Measurements from ENCODE around the gene TTYH3. TPM values are rescaled to one million over a fixed set of nuclear protein-coding genes. Genes with fewer than 3 reads are reported as not detected.

The TTYH3 gene
- total RNA-seq, 1 donor from 2014 or later, result 324 TPM

- peaks cover 14% of the 10 kb centered on the region for H3K27me3 Mint-ChIP-seq (ENCODE audit: unreplicated experiment)
- H3K27ac Mint-ChIP-seq (ENCODE audit: unreplicated experiment), result no peak overlapping the region
- no peak overlapping the region for H3K4me3 Mint-ChIP-seq (ENCODE audit: unreplicated experiment)
- no peak for DNase-seq
- H3K36me3 Mint-ChIP-seq (ENCODE audit: unreplicated experiment), result peaks cover 6% of the 10 kb centered on the region
- no peak for TF ChIP-seq CTCF (IDR thresholded peaks at IDR 0.05; ENCODE audit: partially characterized antibody, unreplicated experiment)
- H3K4me1 Mint-ChIP-seq (ENCODE audit: low read depth, unreplicated experiment), result peaks cover 3% of the 10 kb centered on the region
- H3K9me3 Mint-ChIP-seq (ENCODE audit: unreplicated experiment), result peaks cover 9% of the 10 kb centered on the region
Observed at GRCh38 chr7:2661096-2661449, 29.3 kb downstream of the TTYH3 start.

- peaks cover 6% of the 10 kb centered on the region for H3K36me3 Mint-ChIP-seq (ENCODE audit: unreplicated experiment)
- TF ChIP-seq CTCF (IDR thresholded peaks at IDR 0.05; ENCODE audit: partially characterized antibody, unreplicated experiment), result no peak
- no peak overlapping the region for H3K27ac Mint-ChIP-seq (ENCODE audit: unreplicated experiment)
- H3K4me1 Mint-ChIP-seq (ENCODE audit: low read depth, unreplicated experiment), result peaks cover 3% of the 10 kb centered on the region
- DNase-seq, result peak; percentile 35
- H3K27me3 Mint-ChIP-seq (ENCODE audit: unreplicated experiment), result peaks cover 14% of the 10 kb centered on the region
- H3K4me3 Mint-ChIP-seq (ENCODE audit: unreplicated experiment), result no peak overlapping the region
- H3K9me3 Mint-ChIP-seq (ENCODE audit: unreplicated experiment), result peaks cover 9% of the 10 kb centered on the region
Observed at GRCh38 chr7:2661602-2662272, 30.0 kb downstream of the TTYH3 start.

- Mint-ChIP-seq H3K9me3 (ENCODE audit: unreplicated experiment) (peaks cover 5% of the 10 kb centered on the region), H3K27ac (ENCODE audit: unreplicated experiment) (no peak overlapping the region), H3K27me3 (ENCODE audit: unreplicated experiment) (peaks cover 10% of the 10 kb centered on the region), H3K4me3 (ENCODE audit: unreplicated experiment) (no peak overlapping the region), H3K4me1 (ENCODE audit: low read depth, unreplicated experiment) (no peaks in the 10 kb centered on the region), H3K36me3 (ENCODE audit: unreplicated experiment) (no peaks in the 10 kb centered on the region)
- TF ChIP-seq CTCF (IDR thresholded peaks at IDR 0.05; ENCODE audit: partially characterized antibody, unreplicated experiment), result no peak
- DNase-seq, result peak; percentile 15
Observed at GRCh38 chr7:2662273-2663120, 30.7 kb downstream of the TTYH3 start.

DNA sequence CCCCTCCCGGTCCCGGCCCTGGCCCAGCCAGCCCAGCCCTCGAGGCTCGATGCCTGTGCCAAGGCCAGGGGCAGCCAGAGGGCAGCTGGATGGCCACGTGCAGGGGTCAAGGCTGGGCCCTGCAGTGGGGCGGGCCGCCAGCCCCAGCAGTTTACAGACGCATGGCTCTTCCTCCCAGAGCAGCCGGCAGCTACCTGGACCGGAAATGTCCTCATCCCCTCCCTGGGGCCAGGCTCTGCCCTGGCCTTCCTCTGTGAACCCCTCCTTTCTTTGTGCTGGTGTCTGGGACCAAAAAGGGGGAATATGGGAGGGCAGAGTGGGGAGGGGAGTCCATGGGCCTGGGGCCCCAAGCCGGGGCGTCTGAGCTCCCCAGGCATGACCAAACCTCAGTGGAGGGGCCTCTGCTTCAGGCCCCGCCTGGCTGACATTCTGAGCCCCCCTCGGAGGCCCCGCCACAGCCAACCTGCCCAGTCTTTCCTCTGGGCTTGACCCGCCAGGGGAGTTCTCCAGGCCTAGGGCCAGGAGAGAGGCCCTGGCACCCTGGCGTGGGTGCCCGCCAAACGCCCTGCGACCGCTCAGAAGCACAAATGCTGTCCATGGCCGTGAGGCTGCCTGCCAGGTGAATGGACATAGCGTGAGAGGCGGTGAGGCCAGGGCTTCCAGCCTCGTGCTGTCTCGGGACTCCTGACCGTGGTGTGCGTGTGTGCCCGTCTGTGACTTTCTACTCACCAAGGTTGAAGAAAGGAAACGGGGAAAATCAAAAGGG lies 31.5 kb downstream of the TTYH3 start:
- Mint-ChIP-seq H3K4me3 (ENCODE audit: unreplicated experiment) (no peak overlapping the region), H3K27me3 (ENCODE audit: unreplicated experiment) (peaks cover 13% of the 10 kb centered on the region), H3K36me3 (ENCODE audit: unreplicated experiment) (no peaks in the 10 kb centered on the region), H3K4me1 (ENCODE audit: low read depth, unreplicated experiment) (no peaks in the 10 kb centered on the region), H3K27ac (ENCODE audit: unreplicated experiment) (no peak overlapping the region), H3K9me3 (ENCODE audit: unreplicated experiment) (peaks cover 5% of the 10 kb centered on the region)
- no peak for TF ChIP-seq CTCF (IDR thresholded peaks at IDR 0.05; ENCODE audit: partially characterized antibody, unreplicated experiment)
- DNase-seq, result no peak

All from glutamatergic neuron (in vitro differentiated cells).